HL-60 (cell line): ENCODE results near the gene FLRT2.

Experiments
- DNase-seq, 2 experiments: peaks; one replicate each; pipeline ENCODE4 v3.0.0-alpha.2; 2010 to 2020; ENCODE audit warnings: low read depth in 1 of 2, low spot score in 1 of 2
- H3K27ac ChIP-seq: fragments of 250-450 bp; sonication (Bioruptor Pico); replicated peaks from 2 replicates; pipeline ENCODE4 v1.5.1; 2020; ENCODE audit warnings: mild to moderate bottlenecking, moderate library complexity
- H3K27me3 ChIP-seq: fragments of 250-450 bp; sonication (Bioruptor Pico); 2 replicates; pipeline ENCODE4 v1.5.1; 2021; ENCODE audit warnings: mild to moderate bottlenecking, moderate library complexity; ENCODE audit not compliant: insufficient read depth, poor library complexity, severe bottlenecking
- H3K4me3 ChIP-seq: replicated peaks from 2 replicates; pipeline ENCODE4 v1.5.1; 2011; ENCODE audit warnings: mild to moderate bottlenecking, control low read depth, low read length; ENCODE audit not compliant: insufficient read depth
- CTCF ChIP-seq: IDR thresholded peaks from one replicate; pipeline ENCODE4 v1.5.1; 2011; ENCODE audit warnings: low read length, control low read depth, inconsistent platforms; ENCODE audit not compliant: insufficient read depth
- GABPA ChIP-seq: IDR thresholded peaks from 2 replicates; pipeline ENCODE4 v1.6.1; 2012; ENCODE audit warnings: low read depth
- POLR2AphosphoS5 ChIP-seq: IDR thresholded peaks from 2 replicates; pipeline ENCODE4 v1.6.1; 2012; ENCODE audit warnings: low read depth
- REST ChIP-seq: IDR thresholded peaks from 2 replicates; pipeline ENCODE4 v1.6.1; 2012; ENCODE audit warnings: low read depth; ENCODE audit not compliant: insufficient replicate concordance
- SPI1 ChIP-seq: IDR thresholded peaks from 2 replicates; pipeline ENCODE4 v1.6.1; 2012; ENCODE audit warnings: low read depth, mild to moderate bottlenecking, borderline replicate concordance

Gene FLRT2

GRCh38 chr14:85565862-85566296 lies 35.9 kb downstream of the FLRT2 start:
- DNase-seq: no peak
- TF ChIP-seq GABPA: no peak
- no peak for TF ChIP-seq POLR2AphosphoS5
- H3K27ac ChIP-seq: no peak overlapping the region

DNA sequence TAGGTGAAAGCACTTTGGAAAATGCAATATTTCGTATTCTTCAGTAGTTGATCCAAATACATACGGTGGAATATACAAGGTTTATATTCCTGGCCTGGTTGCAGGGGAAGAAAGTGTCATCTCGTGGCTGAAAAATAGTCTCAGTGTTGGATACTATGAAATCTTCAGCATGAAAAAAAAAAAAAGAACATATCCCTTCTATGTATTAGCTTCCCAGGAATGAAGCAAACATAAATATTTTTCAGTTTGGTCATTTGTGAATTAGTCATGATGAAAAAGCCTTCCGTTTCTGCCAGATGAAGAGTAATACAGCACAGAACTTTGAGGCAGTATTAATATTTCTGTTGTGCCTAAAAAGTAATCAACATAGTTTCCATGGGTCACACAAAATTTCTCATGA lies 36.7 kb downstream of the FLRT2 start:
- no peaks in the 10 kb centered on the region for H3K27me3 ChIP-seq
- no peak for DNase-seq
- no peak overlapping the region for H3K27ac ChIP-seq
- TF ChIP-seq SPI1: no peak
- no peak for TF ChIP-seq POLR2AphosphoS5
- TF ChIP-seq REST: no peak
- no peak for TF ChIP-seq GABPA
- TF ChIP-seq CTCF: no peak
- no peak overlapping the region for H3K4me3 ChIP-seq

More at GRCh38 chr14:85565862-85566296, 35.9 kb downstream of the FLRT2 start:
- H3K27me3 ChIP-seq: no peaks in the 10 kb centered on the region
- no peak overlapping the region for H3K4me3 ChIP-seq

DNA sequence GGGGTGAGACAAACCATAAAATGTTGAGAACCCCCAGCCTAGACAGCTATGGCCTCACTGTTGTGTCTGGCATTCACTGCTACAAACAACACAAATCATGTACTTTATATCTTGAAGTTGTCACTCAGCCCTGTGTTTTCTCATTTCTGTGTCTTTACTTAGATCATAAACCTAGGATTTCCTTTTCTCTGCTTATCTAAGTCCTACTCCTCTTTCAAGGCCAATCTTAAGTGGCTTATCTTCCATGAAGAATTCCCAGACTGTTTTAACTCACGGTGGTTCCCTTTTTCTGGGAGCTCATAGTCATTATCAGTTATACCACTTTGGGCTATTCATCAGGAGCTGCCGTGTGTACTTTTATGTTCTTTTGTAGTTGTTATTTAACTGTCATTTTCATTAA lies 42.1 kb downstream of the FLRT2 start:
- DNase-seq: no peak
- no peak for TF ChIP-seq POLR2AphosphoS5
- no peak for TF ChIP-seq CTCF
- TF ChIP-seq GABPA: no peak
- no peak for TF ChIP-seq SPI1
- TF ChIP-seq REST: no peak
- Histone ChIP-seq H3K27me3 (no peaks in the 10 kb centered on the region), H3K27ac (no peak overlapping the region), H3K4me3 (no peak overlapping the region)

DNA sequence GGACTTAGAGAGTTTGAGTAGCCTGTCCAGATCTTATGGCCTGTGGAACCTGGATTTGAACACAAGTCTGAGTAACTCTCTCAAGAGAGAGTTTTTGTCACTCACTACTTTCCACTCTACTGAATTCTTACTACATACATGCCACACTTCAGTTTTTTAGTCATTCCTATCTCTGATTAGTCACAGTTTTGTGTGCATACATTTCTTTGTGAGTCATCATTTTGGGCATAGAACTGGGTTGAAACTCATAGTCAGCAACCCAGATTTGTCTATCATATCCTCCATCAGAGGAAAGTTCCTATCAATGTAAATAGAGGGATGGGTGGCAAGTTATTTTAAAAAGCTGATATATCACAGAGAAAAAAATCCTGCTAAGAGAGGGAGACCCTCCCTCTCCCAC lies 42.9 kb downstream of the FLRT2 start:
- DNase-seq: no peak
- no peak for TF ChIP-seq CTCF
- TF ChIP-seq GABPA: no peak
- no peak for TF ChIP-seq SPI1
- no peak for TF ChIP-seq POLR2AphosphoS5
- no peak for TF ChIP-seq REST
- no peak overlapping the region for H3K27ac ChIP-seq
- no peak overlapping the region for H3K4me3 ChIP-seq
- H3K27me3 ChIP-seq: no peaks in the 10 kb centered on the region
